SK-N-MC (cell line): ENCODE data around the gene TCEAL3.

Experiments
- EZH2 ChIP-seq: fragments of 200-600 bp; sonication (generic); IDR thresholded peaks from one replicate; pipeline ENCODE4 v1.6.1; 2017; ENCODE audit warnings: antibody characterized with exemption
- FOXP2 ChIP-seq: optimal IDR thresholded peaks from 2 replicates; pipeline ENCODE3; 2011; ENCODE audit warnings: mild to moderate bottlenecking, moderate library complexity; ENCODE audit not compliant: insufficient read depth; ENCODE audit errors: extremely low read length, control extremely low read depth
- POLR2AphosphoS5 ChIP-seq: IDR thresholded peaks from 2 replicates; pipeline ENCODE4 v1.6.1; 2012; ENCODE audit warnings: mild to moderate bottlenecking, low read depth, low read length, borderline replicate concordance

DNA sequence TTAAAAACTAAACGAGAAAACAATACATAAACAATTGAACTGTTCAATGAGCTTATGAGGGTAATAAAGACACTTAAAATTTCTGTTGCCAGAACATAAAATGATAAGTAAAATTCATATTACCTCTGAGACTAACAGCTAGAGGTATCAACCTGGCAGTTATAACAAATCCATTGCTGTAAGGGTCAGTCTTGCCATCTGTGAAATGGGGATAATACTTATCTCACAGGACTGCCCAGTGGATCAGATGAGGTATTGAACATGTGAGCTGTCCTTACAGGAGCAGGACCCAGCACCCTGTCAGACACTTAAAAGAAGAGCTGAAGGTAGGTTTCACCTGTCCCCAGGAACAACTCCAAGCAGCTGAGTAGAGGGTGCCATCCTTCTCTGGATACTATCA, 2.5 kb downstream of the TCEAL3 start:
- no peak for TF ChIP-seq POLR2AphosphoS5
- no peak for TF ChIP-seq EZH2
- TF ChIP-seq FOXP2: no peak
